H1 (cell line): ENCODE measurements around the gene TRAPPC12. TPM values are rescaled to one million over a fixed set of nuclear protein-coding genes. Genes with fewer than 3 reads are reported as not detected.

Source experiments
- CTCF ChIA-PET: fragments of 300-600 bp; sonication (Branson Sonifier 250); formaldehyde crosslinking; loops from one replicate; lab custom pipeline; 2021; ENCODE audit not compliant: partially characterized antibody; lab: Charles Lee
- POLR2A ChIA-PET: fragments of 300-600 bp; sonication (Branson Sonifier 250); formaldehyde crosslinking; loops from one replicate; lab custom pipeline; 2021; ENCODE audit warnings: inconsistent platforms; ENCODE audit not compliant: partially characterized antibody; lab: Charles Lee
- DNase-seq, 2 experiments: peaks; one replicate each; pipeline versions ENCODE4 v3.0.0 to v3.0.0-alpha.2; 2010 to 2022; ENCODE audit warnings: low spot score in 2 of 2, low read depth in 1 of 2, mixed read lengths in 1 of 2
- FAIRE-seq: peaks from 2 replicates; lab custom pipeline; 2011; peaks lifted over from hg19 to GRCh38; lab: Jason Lieb, UNC
- H2AFZ ChIP-seq: 2 replicates; pipeline ENCODE4 v1.8.1; 2012; ENCODE audit warnings: low read length, inconsistent platforms
- H2AK5ac ChIP-seq: 2 replicates; pipeline ENCODE4 v1.6.1; 2013; ENCODE audit warnings: low read depth, low read length
- H2BK120ac ChIP-seq: replicated peaks from 2 replicates; pipeline ENCODE3; 2013; ENCODE audit warnings: low read depth, low read length, inconsistent platforms
- H2BK12ac ChIP-seq: 2 replicates; pipeline ENCODE4 v1.6.1; 2013; ENCODE audit warnings: low read depth, low read length
- H2BK15ac ChIP-seq: 2 replicates; pipeline ENCODE4 v1.6.1; 2013; ENCODE audit warnings: low read length
- H2BK20ac ChIP-seq: 2 replicates; pipeline ENCODE4 v1.6.1; 2013; ENCODE audit warnings: low read length
- H2BK5ac ChIP-seq: 2 replicates; pipeline ENCODE4 v1.6.1; 2013; ENCODE audit warnings: low read depth, low read length
- H3K14ac ChIP-seq: 2 replicates; pipeline ENCODE4 v1.6.1; 2013; ENCODE audit warnings: inconsistent platforms; ENCODE audit not compliant: insufficient read length
- H3K18ac ChIP-seq: 2 replicates; pipeline ENCODE4 v1.6.1; 2013; ENCODE audit warnings: low read length; ENCODE audit errors: extremely low read depth
- H3K23ac ChIP-seq: 2 replicates; pipeline ENCODE4 v1.6.1; 2013; ENCODE audit warnings: inconsistent platforms; ENCODE audit not compliant: insufficient read length
- H3K23me2 ChIP-seq: 2 replicates; pipeline ENCODE4 v1.6.1; 2013; ENCODE audit warnings: low read depth, low read length
- H3K27ac ChIP-seq: 2 replicates; pipeline ENCODE4 v1.6.1; 2011; ENCODE audit warnings: low read depth, low read length, inconsistent platforms
- H3K27me3 ChIP-seq, 4 experiments: replicated peaks in 1 of 4; 1 replicate in 1 of 4; 2 replicates in 3 of 4; pipeline versions ENCODE4 v1.6.1 to v1.8.1; 2011 to 2013; ENCODE audit warnings: low read length in 3 of 4, mild to moderate bottlenecking in 3 of 4, inconsistent platforms in 2 of 4, mixed read lengths in 2 of 4, moderate library complexity in 1 of 4; ENCODE audit not compliant: control insufficient read depth in 3 of 4, insufficient read depth in 3 of 4; ENCODE audit errors: extremely low read depth in 1 of 4
- H3K36me3 ChIP-seq, 4 experiments: 2 replicates each; pipeline versions ENCODE4 v1.6.1 to v1.8.1; 2011 to 2013; ENCODE audit warnings: mild to moderate bottlenecking in 4 of 4, low read length in 3 of 4, moderate library complexity in 2 of 4, control low read depth in 1 of 4, inconsistent platforms in 1 of 4; ENCODE audit not compliant: insufficient read depth in 4 of 4, control insufficient read depth in 2 of 4
- H3K4ac ChIP-seq: replicated peaks from 2 replicates; pipeline ENCODE3; 2013; ENCODE audit warnings: low read length, low read depth, mixed read lengths, inconsistent platforms; ENCODE audit not compliant: insufficient read length
- H3K4me1 ChIP-seq, 4 experiments: replicated peaks in 1 of 4; 1 replicate in 1 of 4; 2 replicates in 3 of 4; pipeline versions ENCODE4 v1.6.1 to v1.8.1; 2011 to 2013; ENCODE audit warnings: low read length in 3 of 4, inconsistent platforms in 2 of 4, mixed read lengths in 1 of 4; ENCODE audit not compliant: insufficient read depth in 4 of 4, control insufficient read depth in 3 of 4
- H3K4me2 ChIP-seq, 2 experiments: 2 replicates each; pipeline versions ENCODE4 v1.6.1 to v1.8.1; 2011 to 2013; ENCODE audit warnings: low read depth in 2 of 2, low read length in 2 of 2, control low read depth in 1 of 2, inconsistent platforms in 1 of 2, mild to moderate bottlenecking in 1 of 2; ENCODE audit not compliant: insufficient read depth in 1 of 2
- H3K4me3 ChIP-seq, 4 experiments: fragments of 200-600, 300-600 bp in 1 of 4; sonication (generic), shearing (Covaris generic), sonication (Bioruptor Twin) in 1 of 4; 2 replicates each; pipeline versions ENCODE4 v1.5.1 to v1.8.1; 2011 to 2016; ENCODE audit warnings: low read length in 4 of 4, low read depth in 3 of 4, control low read depth in 2 of 4, inconsistent platforms in 2 of 4, mild to moderate bottlenecking in 2 of 4, mixed read lengths in 1 of 4, moderate library complexity in 1 of 4; ENCODE audit not compliant: insufficient read depth in 2 of 4; ENCODE audit errors: extremely low read depth in 1 of 4
- H3K56ac ChIP-seq: replicated peaks from 2 replicates; pipeline ENCODE3; 2013; ENCODE audit warnings: low read depth, mild to moderate bottlenecking, mixed read lengths, low read length, inconsistent platforms; ENCODE audit not compliant: insufficient read length
- H3K79me1 ChIP-seq: 2 replicates; pipeline ENCODE4 v1.6.1; 2013; ENCODE audit warnings: low read depth, low read length, control low read depth
- H3K79me2 ChIP-seq, 2 experiments: 2 replicates each; pipeline versions ENCODE4 v1.6.1 to v1.8.1; 2012 to 2013; ENCODE audit warnings: low read length in 2 of 2, mild to moderate bottlenecking in 2 of 2, inconsistent platforms in 1 of 2; ENCODE audit not compliant: insufficient read depth in 2 of 2, control insufficient read depth in 1 of 2
- H3K9ac ChIP-seq, 4 experiments: replicated peaks in 1 of 4; 1 replicate in 1 of 4; 2 replicates in 3 of 4; pipeline versions ENCODE4 v1.6.1 to v1.8.1; 2011 to 2013; ENCODE audit warnings: low read depth in 3 of 4, low read length in 3 of 4, control low read depth in 2 of 4, mild to moderate bottlenecking in 2 of 4, moderate library complexity in 2 of 4, inconsistent platforms in 1 of 4; ENCODE audit errors: extremely low read depth in 1 of 4
- H3K9me3 ChIP-seq, 2 experiments: 2 replicates each; pipeline versions ENCODE4 v1.6.1 to v1.8.1; 2012 to 2013; ENCODE audit warnings: mild to moderate bottlenecking in 2 of 2, moderate library complexity in 2 of 2, control low read depth in 1 of 2, inconsistent platforms in 1 of 2, low read depth in 1 of 2, low read length in 1 of 2, mixed read lengths in 1 of 2; ENCODE audit not compliant: insufficient read depth in 2 of 2
- H4K20me1 ChIP-seq, 2 experiments: replicated peaks in 1 of 2; 2 replicates each; pipeline versions ENCODE3 to v1.8.1; 2011 to 2013; ENCODE audit warnings: inconsistent platforms in 2 of 2, low read length in 2 of 2, mild to moderate bottlenecking in 1 of 2; ENCODE audit not compliant: insufficient read depth in 2 of 2, control insufficient read depth in 1 of 2
- H4K5ac ChIP-seq: 2 replicates; pipeline ENCODE4 v1.6.1; 2013; ENCODE audit warnings: low read length, low read depth, mixed read lengths, inconsistent platforms; ENCODE audit not compliant: insufficient read length
- H4K8ac ChIP-seq: 2 replicates; pipeline ENCODE4 v1.8.0; 2013; ENCODE audit warnings: mild to moderate bottlenecking, moderate library complexity, low read length, inconsistent platforms; ENCODE audit not compliant: insufficient read depth; ENCODE audit errors: extremely low read depth
- H4K91ac ChIP-seq: replicated peaks from 2 replicates; pipeline ENCODE3; 2013; ENCODE audit warnings: low read length, mixed read lengths, inconsistent platforms; ENCODE audit not compliant: insufficient read length
- ASH2L ChIP-seq: fragments of 200-600, 300-600 bp; sonication (generic); IDR thresholded peaks from one replicate; pipeline ENCODE4 v1.7.1; 2017; ENCODE audit warnings: low read length
- CHD2 ChIP-seq: IDR thresholded peaks from 2 replicates; pipeline ENCODE4 v1.6.1; 2012; ENCODE audit warnings: low read length, improper control_type of control experiment
- CTBP2 ChIP-seq: IDR thresholded peaks from 2 replicates; pipeline ENCODE4 v1.7.0; 2011; ENCODE audit warnings: borderline replicate concordance, mild to moderate bottlenecking, moderate library complexity, mixed read lengths, low read length; ENCODE audit not compliant: insufficient read depth, insufficient read length
- EP300 ChIP-seq, 2 experiments: IDR thresholded peaks; 1 replicate in 1 of 2; 2 replicates in 1 of 2; pipeline ENCODE4 v1.6.1; 2011 to 2012; ENCODE audit warnings: low read depth in 2 of 2, low read length in 2 of 2, mild to moderate bottlenecking in 2 of 2, borderline replicate concordance in 1 of 2, inconsistent platforms in 1 of 2, moderate library complexity in 1 of 2
- GTF2F1 ChIP-seq: IDR thresholded peaks from 2 replicates; pipeline ENCODE4 v1.6.1; 2012; ENCODE audit warnings: low read depth, low read length, improper control_type of control experiment, borderline replicate concordance
- KDM4A ChIP-seq: IDR thresholded peaks from one replicate; pipeline ENCODE4 v1.7.1; 2012; ENCODE audit warnings: low read depth, mild to moderate bottlenecking, moderate library complexity, low read length, inconsistent platforms; ENCODE audit not compliant: severe bottlenecking
- MAFK ChIP-seq: IDR thresholded peaks from 2 replicates; pipeline ENCODE4 v1.6.1; 2012; ENCODE audit warnings: low read depth, mild to moderate bottlenecking, improper control_type of control experiment, low read length
- POLR2AphosphoS5 ChIP-seq: IDR thresholded peaks from 2 replicates; pipeline ENCODE4 v1.6.1; 2011; ENCODE audit warnings: low read depth, low read length
- RAD21 ChIP-seq, 2 experiments: IDR thresholded peaks in 1 of 2; conservative IDR thresholded peaks in 1 of 2; 2 replicates each; pipeline ENCODE4 v1.6.1; 2011; ENCODE audit warnings: low read depth in 2 of 2, low read length in 2 of 2, improper control_type of control experiment in 1 of 2, inconsistent platforms in 1 of 2, mild to moderate bottlenecking in 1 of 2, moderate library complexity in 1 of 2
- SAP30 ChIP-seq: fragments of 300-600 bp; sonication (generic); IDR thresholded peaks from 2 replicates; pipeline ENCODE4 v1.7.1; 2012; ENCODE audit warnings: low read length, moderate library complexity, mild to moderate bottlenecking, inconsistent platforms; ENCODE audit not compliant: insufficient read depth, insufficient replicate concordance
- TAF7 ChIP-seq: optimal IDR thresholded peaks from 2 replicates; pipeline ENCODE3; 2011; ENCODE audit warnings: low read depth, mild to moderate bottlenecking, inconsistent platforms, low read length, moderate library complexity, borderline replicate concordance
- WGBS, 2 experiments: shearing (Covaris generic) in 1 of 2; methylation state at CpG; one replicate each; pipeline versions ENCODE4 v1.1.6 to v1.1.7; 2013 to 2015; ENCODE audit warnings: low lambda C conversion rate in 2 of 2, mixed read lengths in 2 of 2, inconsistent platforms in 1 of 2, low coverage in 1 of 2, missing lambda C conversion rate in 1 of 2; ENCODE audit not compliant: insufficient replicate concordance in 2 of 2, insufficient coverage in 1 of 2, insufficient read length in 1 of 2; ENCODE audit errors: extremely low coverage in 1 of 2, missing lambda C conversion rate in 1 of 2; 5-methylcytosine and 5-hydroxymethylcytosine counted together
- polyA plus RNA-seq, 7 experiments: library from polyadenylated mRNA; depleted of rRNA in 3 of 7; stranded (reverse) in 5 of 7; unstranded in 2 of 7; fragments of >200 nt in 5 of 7; fragments of 200-250 nt in 2 of 7; gene quantifications; 1 replicate in 5 of 7; 2 replicates in 1 of 7; 4 replicates in 1 of 7; pipeline versions ENCODE4 v1.2.1 to v1.2.3, GENCODE V29; 2011 to 2013; ENCODE audit warnings: missing spikeins in 2 of 7, mixed read lengths in 2 of 7
- total RNA-seq: library from RNA; stranded (reverse); fragmentation: NEBNext Ultra II Directional; extraction: Animal tissue kit (Norgen Biotek cat#: 25700); gene quantifications from 2 replicates; pipeline ENCODE4 v1.2.1, GENCODE V29; 2021
- TF ChIP-seq, protein P1 (sequence below): IDR thresholded peaks from 2 replicates; pipeline ENCODE4 v1.6.1; 2011; ENCODE audit warnings: low read length, improper control_type of control experiment

TRAPPC12 gene
- total and polyA plus RNA-seq, 2 of the 8 experiments (the other 6 are each of a cell fraction or from before 2014, with no cell fraction given): 35.0 to 67.3 TPM

DNA sequence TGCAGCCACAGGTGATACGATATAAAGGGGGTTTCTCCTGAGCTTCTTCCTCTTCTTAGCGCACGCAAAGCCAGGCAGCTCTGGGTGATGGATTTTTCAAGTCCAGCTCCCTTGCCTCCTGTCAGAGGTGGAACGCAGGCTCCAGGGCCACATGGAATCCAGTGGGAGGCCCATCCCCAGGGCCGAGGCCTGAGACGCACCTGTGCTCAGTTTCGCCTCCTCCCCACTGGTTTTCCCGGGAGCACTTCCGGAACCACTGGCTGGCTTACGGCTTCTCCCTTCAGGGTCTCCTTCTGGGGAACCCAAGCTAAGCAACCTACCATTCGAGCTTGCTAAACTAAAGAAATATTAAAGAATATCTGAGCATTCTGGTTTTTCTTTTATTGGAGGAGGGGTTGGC, 63.6 kb downstream of the TRAPPC12 start:
- Histone ChIP-seq H3K27ac (no peak overlapping the region), H3K23me2 (no peaks in the 10 kb centered on the region), H4K5ac (no peak overlapping the region), H3K56ac (no peak overlapping the region), H2BK12ac (no peak overlapping the region), H3K9ac (no peak overlapping the region), H2BK120ac (no peak overlapping the region), H3K4me1 (peaks cover 0 to 3% (median 0%) of the 10 kb centered on the region in 4 experiments; a peak in 1 of 7 replicates), H2BK20ac (no peak overlapping the region), H2BK5ac (no peak overlapping the region), H2AK5ac (no peak overlapping the region), H2AFZ (no peak overlapping the region), H3K27me3 (no peaks in the 10 kb centered on the region), H3K14ac (no peak overlapping the region), H3K4ac (no peak overlapping the region), H2BK15ac (no peak overlapping the region), H3K36me3 (peaks cover 6 to 14% (median 10%) of the 10 kb centered on the region in 4 experiments; a peak in 6 of 8 replicates), H4K91ac (no peak overlapping the region), H3K23ac (no peak overlapping the region), H4K8ac (no peak overlapping the region), H3K4me3 (no peak overlapping the region), H3K79me2 (no peaks in the 10 kb centered on the region), H3K79me1 (no peaks in the 10 kb centered on the region), H3K18ac (no peak overlapping the region), H3K4me2 (no peak overlapping the region), H4K20me1 (peaks cover 0 to 2% of the 10 kb centered on the region in 2 experiments), H3K9me3 (no peaks in the 10 kb centered on the region)
- POLR2A ChIA-PET: interaction anchor here (1.1 kb wide), 1 partner anchor 115 kb away, joined by 3 read pairs; the partner anchor contains the start of gene RNASEH1
- FAIRE-seq: no peak
- CTCF ChIA-PET: interaction anchor here (0.9 to 4.7 kb wide), 15 partner anchors 9 to 217 kb away, joined by 3 to 33 read pairs (median 5); no protein-coding TSS in a partner anchor
- 95% methylated on average over 11 of the region's 11 CpGs; no CpG with 5 or more reads in 1 of the 2 experiments for WGBS, 2 experiments
- DNase-seq: peak in 1 of 2 experiments; percentile 33
- TF ChIP-seq ASH2L (no peak), CTBP2 (no peak), CHD2 (no peak), TAF7 (no peak), GTF2F1 (no peak), POLR2AphosphoS5 (no peak), KDM4A (no peak), RAD21 (IDR thresholded peaks at IDR 0.05 in 1 of 2, conservative IDR thresholded peaks at IDR 0.05 in 1 of 2; ENCODE audit: low read depth in 2 of 2, low read length in 2 of 2) (no peak), MAFK (no peak), SAP30 (no peak), EP300 (IDR thresholded peaks at IDR 0.05; ENCODE audit: borderline replicate concordance in 1 of 2, low read depth in 2 of 2, low read length in 2 of 2) (no peak)
- TF ChIP-seq, protein P1, sequence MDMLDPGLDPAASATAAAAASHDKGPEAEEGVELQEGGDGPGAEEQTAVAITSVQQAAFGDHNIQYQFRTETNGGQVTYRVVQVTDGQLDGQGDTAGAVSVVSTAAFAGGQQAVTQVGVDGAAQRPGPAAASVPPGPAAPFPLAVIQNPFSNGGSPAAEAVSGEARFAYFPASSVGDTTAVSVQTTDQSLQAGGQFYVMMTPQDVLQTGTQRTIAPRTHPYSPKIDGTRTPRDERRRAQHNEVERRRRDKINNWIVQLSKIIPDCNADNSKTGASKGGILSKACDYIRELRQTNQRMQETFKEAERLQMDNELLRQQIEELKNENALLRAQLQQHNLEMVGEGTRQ: no peak
